ENCODE results near the gene PGBD1. TPM values are rescaled to one million over a fixed set of nuclear protein-coding genes. Genes with fewer than 3 reads are reported as not detected.
A peak's percentile ranks its signal among the peaks of the same experiment; 100 is the strongest.
"Not testable (repeated sequence)": the region's sequence is repeated elsewhere in the genome, so short reads cannot be mapped to it uniquely, and the experiment has no call there.

PGBD1 gene
- total RNA-seq, 1 experiment from 2014 or later = 1.2 TPM

- DNase-seq (ENCODE audit: low spot score) = peak; percentile 95
These were observed 14.2 kb upstream of the PGBD1 start, which contains the start of gene ZSCAN26 for GRCh38 chr6:28266962-28267694. Gene ZSCAN26 (plus strand): TSS chr6:28267143. CDS start chr6:28271920, 4,777 bp downstream.

DNA sequence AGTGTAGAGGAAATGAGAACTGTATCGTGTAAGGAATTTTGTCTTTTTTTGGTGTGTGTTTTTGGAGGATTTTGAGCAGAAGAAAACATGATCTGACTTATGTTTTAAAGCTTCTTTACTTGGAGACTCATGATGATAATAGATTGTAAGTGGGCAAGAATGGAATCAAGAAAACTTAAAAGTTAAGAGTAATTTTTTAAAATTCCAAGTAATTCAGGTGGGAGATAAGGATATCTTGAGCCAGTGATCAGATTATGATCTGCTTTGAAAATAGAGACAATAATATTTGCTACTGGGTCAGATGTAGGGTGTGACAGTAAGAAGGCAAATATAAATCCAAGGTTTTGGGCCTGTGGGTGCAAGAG is 13.7 kb upstream of the PGBD1 start:
- DNase-seq (ENCODE audit: low spot score) = no peak

DNA sequence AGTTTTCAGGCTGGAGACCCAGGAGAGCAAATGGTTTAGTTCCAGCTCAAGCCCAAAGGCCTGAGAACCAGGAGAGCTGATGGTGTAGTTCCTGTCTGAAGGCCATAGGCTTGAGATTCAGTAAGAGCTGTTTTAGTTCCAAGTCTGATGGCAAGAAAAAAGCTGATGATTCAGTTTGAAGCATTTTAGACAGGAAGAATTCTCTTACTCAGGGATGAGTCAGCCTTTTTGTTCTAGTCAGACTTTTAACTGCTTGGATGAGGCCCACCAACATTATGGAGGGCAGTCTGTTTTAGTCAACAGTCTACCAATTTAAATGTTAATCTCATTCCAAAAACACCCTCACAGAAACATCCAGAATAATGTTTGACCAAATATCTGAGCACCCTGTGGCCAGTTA is 11.9 kb upstream of the PGBD1 start:
- no peak for DNase-seq (ENCODE audit: low spot score)

- DNase-seq (ENCODE audit: low spot score) = no peak
These were observed 6.5 kb upstream of the PGBD1 start for GRCh38 chr6:28274888-28275287.

GRCh38 chr6:28277746-28278145 is 3.6 kb upstream of the PGBD1 start:
- no peak for DNase-seq (ENCODE audit: low spot score)

GRCh38 chr6:28280595-28281287 is 631 bp upstream of the PGBD1 start:
- no peak for DNase-seq (ENCODE audit: low spot score)

DNA sequence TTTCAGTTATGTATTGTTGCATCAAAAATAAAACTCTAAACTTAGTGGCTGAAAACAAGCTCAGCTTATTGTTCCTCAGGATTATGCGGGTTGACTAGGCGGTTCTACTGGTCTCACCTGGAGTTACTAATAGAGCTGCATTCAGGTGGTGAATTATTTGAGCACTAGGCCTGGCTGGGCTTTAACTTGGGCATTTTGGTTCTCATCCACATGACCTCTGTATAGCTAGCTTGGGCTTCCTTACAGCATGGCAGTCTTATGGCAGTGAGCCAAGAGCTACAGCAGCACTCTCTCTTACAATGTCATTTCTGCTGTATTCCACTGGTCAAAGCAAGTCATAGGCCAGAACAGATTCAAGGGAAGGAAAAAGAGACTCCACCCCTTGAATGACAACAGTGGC is 1.6 kb downstream of the PGBD1 start:
- no peak for DNase-seq (ENCODE audit: low spot score)

DNA sequence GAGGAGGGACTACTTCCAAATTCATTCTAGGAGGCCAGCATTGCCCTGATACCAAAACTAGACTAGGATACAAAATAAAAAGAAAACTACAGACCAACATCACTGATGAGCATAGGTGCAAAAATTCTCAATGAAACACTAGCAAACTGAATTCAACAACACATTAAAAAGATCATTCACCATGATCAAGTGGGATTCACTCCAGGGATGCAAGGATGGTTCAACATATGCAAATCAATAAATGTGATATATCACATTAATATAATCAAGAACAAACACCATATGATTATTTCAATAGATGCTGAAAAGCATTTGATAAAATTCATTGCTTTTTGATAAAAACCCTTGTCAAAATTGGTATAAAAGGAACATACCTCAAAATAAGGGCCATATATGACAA is 10.2 kb downstream of the PGBD1 start:
- no peak for DNase-seq (ENCODE audit: low spot score)

DNA sequence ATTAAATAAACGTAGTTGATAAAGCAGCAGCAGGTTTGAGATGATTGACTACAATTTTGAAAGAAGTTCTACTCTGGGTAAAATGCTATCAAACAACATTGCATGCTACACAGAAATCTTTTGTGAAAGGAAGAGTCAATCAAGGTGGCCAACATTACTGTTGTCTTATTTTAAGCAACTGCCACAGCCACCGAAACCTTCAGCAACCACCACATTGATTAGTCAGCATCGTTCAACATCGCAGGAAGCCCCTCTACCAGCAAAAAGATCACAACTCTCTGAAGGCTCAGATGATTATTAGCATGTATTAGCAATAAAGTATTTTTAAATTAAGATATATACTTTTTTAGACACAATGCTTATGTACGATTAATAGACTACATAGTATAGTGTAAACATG is 14.0 kb downstream of the PGBD1 start:
- DNase-seq (ENCODE audit: low spot score) = no peak

DNA sequence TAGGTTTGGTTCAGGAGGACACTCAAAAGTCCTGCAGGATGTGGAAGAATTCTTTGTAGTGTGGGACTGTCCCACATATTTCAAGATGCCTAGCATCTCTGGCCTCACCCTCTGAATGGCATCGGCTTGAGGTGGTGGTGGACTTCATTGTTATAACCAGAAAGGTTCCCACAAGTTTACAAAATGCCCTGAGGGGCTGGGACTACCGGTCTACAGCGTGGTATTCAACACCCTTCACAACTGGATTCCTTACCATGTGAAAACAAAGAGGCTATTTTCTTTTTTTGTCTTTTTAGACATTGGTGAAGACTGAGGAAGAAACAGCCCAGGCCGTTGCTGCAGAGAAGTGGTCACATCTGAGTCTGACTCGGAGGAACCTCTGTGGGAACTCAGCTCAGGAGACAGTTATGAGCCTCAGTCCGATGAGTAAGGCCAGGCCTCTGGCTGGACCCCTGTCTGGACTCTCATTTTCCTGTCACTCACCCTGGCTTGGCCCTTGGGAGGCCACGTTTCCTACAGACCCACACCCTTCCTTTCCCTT is 15.2 kb downstream of the PGBD1 start:
- DNase-seq (ENCODE audit: low spot score) = no peak

GRCh38 chr6:28303570-28303969 is 22.2 kb downstream of the PGBD1 start:
- no peak for DNase-seq (ENCODE audit: low spot score)

GRCh38 chr6:28306363-28306762 is 25.0 kb downstream of the PGBD1 start:
- DNase-seq (ENCODE audit: low spot score) = not testable (repeated sequence)

- DNase-seq (ENCODE audit: low spot score) = no peak
These were observed 29.9 kb downstream of the PGBD1 start for GRCh38 chr6:28311139-28311823.

DNA sequence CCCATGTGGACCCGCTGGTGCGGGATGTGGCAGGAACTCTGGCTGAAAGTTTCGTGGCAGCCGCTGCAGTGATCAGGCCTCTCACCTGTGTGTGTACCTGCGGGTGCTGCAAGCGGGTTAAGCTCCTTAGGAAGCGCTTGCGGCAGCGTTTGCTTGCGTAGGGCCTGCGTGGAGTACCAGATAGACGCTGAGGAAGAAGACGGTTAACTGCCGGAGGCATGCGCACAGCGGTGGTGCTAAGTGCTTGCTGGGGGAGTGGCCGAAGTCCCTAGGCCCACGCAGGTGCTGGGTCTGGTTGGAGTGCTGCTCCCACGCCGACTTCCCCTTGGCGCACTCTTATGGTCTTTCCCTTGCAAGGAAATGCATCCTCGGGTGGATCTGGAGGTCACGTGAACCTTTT is 31.6 kb downstream of the PGBD1 start:
- DNase-seq (ENCODE audit: low spot score) = no peak

- no peak for DNase-seq (ENCODE audit: low spot score)
These were observed 34.3 kb downstream of the PGBD1 start for GRCh38 chr6:28315628-28316027.

GRCh38 chr6:28317866-28318265 is 36.5 kb downstream of the PGBD1 start:
- DNase-seq (ENCODE audit: low spot score) = not testable (repeated sequence)

GRCh38 chr6:28322661-28323060 is 41.3 kb downstream of the PGBD1 start:
- no peak for DNase-seq (ENCODE audit: low spot score)

GRCh38 chr6:28323813-28324424 is 42.5 kb downstream of the PGBD1 start:
- no peak for DNase-seq (ENCODE audit: low spot score)

GRCh38 chr6:28326371-28326948 is 45.1 kb downstream of the PGBD1 start:
- no peak for DNase-seq (ENCODE audit: low spot score)

GRCh38 chr6:28330041-28330440 is 48.7 kb downstream of the PGBD1 start:
- no peak for DNase-seq (ENCODE audit: low spot score)

- no peak for DNase-seq (ENCODE audit: low spot score)
These were observed 51.7 kb downstream of the PGBD1 start for GRCh38 chr6:28333047-28333446.

DNA sequence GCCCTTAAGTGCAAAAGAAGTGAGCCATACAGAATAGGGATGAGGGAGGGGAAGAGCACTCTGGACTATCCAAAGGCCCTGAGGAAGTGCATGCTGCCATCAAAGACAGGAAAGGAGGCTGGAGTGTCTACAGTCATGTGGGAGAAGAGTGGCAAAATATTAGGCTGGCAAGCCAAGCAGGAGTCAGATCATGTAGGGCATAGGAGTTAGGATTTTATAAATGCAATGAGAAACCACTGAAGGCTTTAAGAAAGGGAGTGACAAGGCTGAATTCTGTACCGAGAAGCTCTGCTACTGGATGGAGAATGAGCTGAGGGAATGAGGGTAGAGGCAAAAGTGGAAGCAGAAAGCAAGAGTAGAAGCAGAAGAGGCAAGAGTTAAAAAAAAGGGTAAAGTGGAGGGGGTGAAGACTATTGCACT is 52.2 kb downstream of the PGBD1 start:
- no peak for DNase-seq (ENCODE audit: low spot score)
